Measurements from ENCODE around the gene CEACAM16.
"Not testable (repeated sequence)": the region's sequence is repeated elsewhere in the genome, so short reads cannot be mapped to it uniquely, and the experiment has no call there.

The CEACAM16 gene

GRCh38 chr19:44703336-44704078 is 4.6 kb downstream of the CEACAM16 start:
- no peak for DNase-seq (ENCODE audit: low read depth in 2 of 2)

DNA sequence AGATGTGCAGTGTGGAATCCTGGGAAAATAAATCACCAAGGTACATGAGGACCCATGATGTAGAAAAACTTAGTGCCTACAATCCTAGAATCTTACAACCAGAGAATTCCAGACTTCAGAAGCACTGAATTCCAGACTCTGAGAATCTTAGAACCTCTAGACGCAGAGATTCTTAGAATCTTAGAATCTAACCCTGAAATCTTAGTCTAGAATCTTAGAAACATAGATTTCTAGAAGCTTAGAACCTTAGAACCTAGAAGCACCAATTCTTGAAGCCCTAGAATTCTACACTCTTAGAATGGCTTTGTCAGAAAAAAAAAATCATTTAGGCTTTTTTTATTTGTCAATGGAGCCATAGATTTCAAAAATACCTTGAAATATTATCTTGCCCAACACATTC is 6.0 kb downstream of the CEACAM16 start:
- DNase-seq (ENCODE audit: low read depth in 2 of 2) = no peak

DNA sequence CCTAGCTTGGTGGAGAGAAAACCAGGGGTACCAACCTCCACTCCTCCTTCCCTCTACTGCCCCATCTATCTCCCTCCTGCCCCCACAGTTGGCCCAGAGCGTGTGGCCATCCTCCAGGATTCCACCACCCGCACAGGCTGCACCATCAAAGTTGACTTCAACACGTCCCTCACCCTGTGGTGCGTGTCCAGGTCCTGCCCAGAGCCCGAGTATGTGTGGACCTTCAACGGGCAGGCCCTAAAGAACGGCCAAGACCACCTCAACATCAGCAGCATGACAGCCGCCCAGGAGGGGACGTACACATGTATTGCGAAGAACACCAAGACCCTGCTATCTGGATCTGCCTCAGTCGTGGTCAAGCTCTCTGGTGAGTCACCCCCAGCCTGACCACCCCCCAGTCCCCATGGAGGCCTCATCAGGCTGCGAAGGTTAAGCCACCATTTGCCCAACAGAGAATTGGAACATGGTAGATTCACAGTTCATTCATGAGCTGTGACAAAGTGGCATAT is 6.6 kb downstream of the CEACAM16 start:
- DNase-seq (ENCODE audit: low read depth in 2 of 2) = no peak

- no peak for DNase-seq (ENCODE audit: low read depth in 2 of 2)
Observed at GRCh38 chr19:44706506-44707236, 7.7 kb downstream of the CEACAM16 start.

- no peak for DNase-seq (ENCODE audit: low read depth in 2 of 2)
Observed at GRCh38 chr19:44707794-44708193, 8.8 kb downstream of the CEACAM16 start.

- DNase-seq (ENCODE audit: low read depth in 2 of 2) = no peak
Observed at GRCh38 chr19:44708940-44709339, 10.0 kb downstream of the CEACAM16 start.

DNA sequence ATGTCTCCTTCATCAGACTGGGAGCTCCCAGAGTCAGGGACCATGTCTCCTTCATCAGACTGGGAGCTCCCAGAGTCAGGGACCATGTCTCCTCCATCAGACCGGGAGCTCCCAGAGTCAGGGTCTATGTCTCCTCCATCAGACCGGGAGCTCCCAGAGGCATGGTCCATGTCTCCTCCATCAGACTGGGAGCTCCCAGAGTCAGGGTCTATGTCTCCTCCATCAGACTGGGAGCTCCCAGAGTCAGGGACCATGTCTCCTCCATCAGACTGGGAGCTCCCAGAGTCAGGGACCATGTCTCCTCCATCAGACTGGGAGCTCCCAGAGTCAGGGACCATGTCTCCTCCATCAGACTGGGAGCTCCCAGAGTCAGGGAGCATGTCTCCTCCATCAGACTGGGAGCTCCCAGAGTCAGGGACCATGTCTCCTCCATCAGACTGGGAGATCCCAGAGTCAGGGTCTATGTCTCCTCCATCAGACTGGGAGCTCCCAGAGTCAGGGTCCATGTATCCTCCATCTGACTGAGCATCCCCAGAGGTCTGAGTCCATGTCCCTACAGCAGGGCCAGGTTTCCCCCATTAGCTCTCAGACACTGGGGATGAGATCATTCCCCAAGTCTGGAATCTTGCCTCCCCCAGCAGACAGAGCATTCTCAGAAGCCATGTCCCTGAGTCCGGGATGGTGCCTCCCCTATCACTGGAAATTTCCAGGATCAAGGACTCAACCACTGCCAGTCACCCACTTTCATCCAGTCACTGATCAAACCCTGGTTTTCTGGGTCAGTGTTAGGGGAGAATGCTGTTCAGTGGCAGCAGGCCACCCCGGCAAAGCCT is 10.7 kb downstream of the CEACAM16 start:
- DNase-seq (ENCODE audit: low read depth in 2 of 2) = not testable (repeated sequence)

GRCh38 chr19:44710483-44710882 is 11.5 kb downstream of the CEACAM16 start:
- no peak for DNase-seq (ENCODE audit: low read depth in 2 of 2)

DNA sequence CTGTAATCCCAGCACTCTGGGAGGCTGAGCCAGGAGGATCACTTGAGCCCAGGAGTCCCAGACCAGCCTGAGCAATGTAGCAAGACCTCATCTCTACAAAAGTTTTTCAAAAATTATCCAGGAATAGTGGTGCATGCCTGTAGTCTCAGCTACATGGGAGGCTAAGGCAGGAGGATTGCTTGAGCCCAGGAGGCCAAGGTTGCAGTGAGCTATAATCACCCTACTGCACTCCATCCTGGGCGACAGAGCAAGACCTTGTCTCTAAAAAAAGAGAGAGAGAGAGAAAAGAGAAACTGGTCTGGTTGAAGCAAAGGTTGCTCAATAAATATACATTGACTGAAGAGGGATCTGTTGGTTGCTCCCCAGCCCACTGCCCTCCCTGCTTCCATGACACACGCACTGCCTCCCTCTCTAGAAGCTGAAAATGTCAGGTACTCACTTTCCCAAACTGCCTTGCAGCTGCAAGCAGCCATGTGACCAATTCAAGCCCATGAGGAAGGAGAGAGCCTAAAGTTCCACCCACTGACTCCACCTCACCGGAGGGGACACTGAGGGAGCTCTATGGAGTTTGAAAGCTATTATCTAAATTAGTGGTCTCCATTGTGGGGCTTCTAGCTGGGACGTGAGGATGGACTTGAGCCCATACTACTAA is 14.0 kb downstream of the CEACAM16 start:
- DNase-seq (ENCODE audit: low read depth in 2 of 2) = no peak

- no peak for DNase-seq (ENCODE audit: low read depth in 2 of 2)
Observed at GRCh38 chr19:44714597-44715169, 15.7 kb downstream of the CEACAM16 start.

DNA sequence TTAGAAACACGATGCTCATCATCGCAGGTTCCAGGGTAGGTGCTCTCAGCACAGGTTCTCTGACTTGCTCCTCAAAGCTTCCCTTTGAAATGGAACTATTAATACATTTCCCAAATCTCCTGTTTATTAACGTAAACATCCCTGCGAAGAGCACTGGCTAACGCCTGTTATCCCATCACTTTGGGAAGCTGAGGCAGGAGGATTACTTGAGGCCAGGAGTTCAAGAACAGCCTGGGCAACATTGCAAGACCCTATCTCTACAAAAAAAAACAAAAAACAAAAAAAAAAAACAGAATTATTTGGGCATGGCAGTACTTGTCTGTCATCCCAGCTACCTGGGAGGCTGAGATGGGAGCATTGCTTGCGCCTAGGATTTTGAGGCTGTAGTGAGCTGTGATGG is 18.7 kb downstream of the CEACAM16 start:
- DNase-seq (ENCODE audit: low read depth in 2 of 2) = no peak

DNA sequence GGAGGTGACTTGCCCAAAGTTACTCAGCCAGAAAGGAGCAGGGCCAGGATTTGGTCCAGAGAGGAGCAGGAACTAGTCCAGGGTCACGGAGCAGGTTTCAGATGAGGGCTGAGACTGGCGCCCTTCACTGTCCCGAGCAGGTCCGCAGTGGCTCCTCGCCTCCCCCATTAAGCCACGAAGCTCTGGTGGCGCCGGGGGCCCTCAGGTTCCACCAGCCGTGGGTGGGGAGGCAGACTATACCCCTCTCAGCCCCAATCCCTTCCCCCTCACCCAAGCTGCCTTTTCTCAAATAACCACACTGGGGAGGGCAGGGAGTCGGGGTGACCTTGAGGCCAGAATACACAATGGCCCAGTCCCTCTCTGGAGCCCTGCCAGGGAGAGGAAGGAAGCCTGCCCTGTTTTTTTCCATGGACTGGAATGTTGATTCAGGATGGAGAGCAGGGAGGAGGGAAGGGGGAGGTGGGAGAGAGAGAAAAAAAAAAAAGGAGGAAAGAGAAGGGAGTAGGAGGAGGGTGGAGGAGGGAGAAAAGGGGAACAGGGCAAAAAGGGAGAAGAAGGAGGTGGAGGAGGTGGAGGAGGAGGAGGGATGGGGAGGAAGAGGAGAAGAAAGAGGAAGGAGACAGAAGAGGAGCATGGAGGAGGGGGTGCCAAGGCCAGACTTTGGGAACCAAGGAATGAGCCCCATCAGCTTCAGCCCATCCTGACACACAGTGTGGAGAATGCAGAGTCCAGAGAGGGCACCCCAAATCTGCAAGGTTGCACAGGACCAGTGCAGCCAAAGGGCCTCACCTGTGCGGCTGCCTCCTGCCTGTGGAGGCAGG is 19.7 kb downstream of the CEACAM16 start:
- no peak for DNase-seq (ENCODE audit: low read depth in 2 of 2)

GRCh38 chr19:44719262-44719701 is 20.3 kb downstream of the CEACAM16 start:
- DNase-seq (ENCODE audit: low read depth in 2 of 2) = no peak

DNA sequence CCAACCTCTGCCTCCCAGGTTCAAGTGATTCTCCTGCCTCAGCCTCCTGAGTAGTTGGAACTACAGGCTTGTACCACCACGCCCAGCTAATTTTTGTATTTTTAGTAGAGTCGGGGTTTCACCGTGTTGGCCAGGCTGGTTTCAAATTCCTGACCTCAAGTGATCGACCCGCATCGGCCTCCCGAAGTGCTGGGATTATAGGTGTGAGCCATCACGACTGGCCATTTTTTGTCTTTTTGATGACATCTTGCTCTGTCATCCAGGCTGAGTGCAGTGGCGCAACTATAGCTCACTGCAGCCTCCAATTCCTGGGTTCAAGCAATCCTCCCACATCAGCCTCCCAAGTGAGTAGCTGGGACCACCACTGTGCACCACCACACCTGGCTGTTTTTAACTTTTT is 21.4 kb downstream of the CEACAM16 start:
- not testable (repeated sequence) for DNase-seq (ENCODE audit: low read depth in 2 of 2)

GRCh38 chr19:44720945-44721344 is 22.0 kb downstream of the CEACAM16 start:
- DNase-seq (ENCODE audit: low read depth in 2 of 2) = no peak

- DNase-seq (ENCODE audit: low read depth in 2 of 2) = not testable (repeated sequence)
Observed at GRCh38 chr19:44721369-44721768, 22.4 kb downstream of the CEACAM16 start.

GRCh38 chr19:44722131-44723121 is 23.5 kb downstream of the CEACAM16 start:
- DNase-seq (ENCODE audit: low read depth in 2 of 2) = no peak

DNA sequence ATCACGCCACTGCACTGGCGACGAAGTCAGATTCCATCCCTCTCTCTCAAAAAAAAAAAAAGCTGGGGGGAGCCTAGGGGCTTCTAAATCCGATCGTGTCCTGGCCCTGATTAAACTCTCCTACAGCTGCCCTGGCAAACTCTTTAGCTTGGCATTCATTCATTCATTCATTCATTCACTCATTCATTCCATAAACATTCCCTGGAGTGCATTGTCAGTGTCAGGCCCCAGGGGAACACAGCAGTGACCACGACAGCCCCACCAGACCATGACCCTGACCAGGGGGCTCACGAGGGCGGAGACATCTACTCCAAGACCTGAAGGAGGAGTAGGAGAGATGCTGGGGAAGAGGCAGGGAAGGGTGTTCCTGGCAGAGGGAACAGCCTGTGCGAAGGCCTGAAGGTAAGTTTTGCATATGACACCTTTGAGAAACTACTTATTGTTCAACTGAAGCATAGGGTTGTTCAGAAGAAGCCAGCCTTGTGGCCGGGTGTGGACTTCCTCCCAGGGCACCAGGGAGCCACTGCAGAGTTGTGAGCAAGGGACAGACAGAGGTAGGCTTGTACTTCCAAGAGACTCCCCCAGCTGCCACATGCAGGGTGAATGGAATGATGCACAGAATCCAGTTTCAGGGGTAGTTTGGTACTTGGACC is 24.5 kb downstream of the CEACAM16 start:
- peak in 1 of 2 donors; percentile 10 for DNase-seq (ENCODE audit: low read depth in 2 of 2)

DNA sequence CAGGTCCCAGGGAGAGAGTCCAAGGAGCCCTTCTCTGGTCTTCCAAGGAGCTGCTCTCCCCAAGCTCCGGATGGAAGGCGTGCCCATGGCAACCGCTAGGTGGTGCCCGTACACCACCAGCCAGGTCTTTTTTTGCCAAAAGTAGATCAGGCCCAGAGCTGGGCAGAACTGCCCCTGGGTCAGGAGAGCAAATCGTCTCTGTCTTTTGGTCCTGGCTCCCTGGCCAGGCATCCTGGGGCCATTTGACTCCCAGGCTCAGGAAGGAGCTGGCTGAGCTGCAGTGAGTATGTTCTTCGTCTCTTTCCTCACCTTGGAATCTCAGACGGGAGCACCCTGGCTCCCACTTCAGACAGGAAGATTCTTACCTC is 25.0 kb downstream of the CEACAM16 start:
- peak; percentile 70 for DNase-seq (ENCODE audit: low read depth in 2 of 2)
